ENCODE measurements around the gene EFTUD2.

EFTUD2 gene

GRCh38 chr17:44925731-44926697 lies 26.8 kb upstream of the EFTUD2 start:
- no peak for DNase-seq

- DNase-seq: no peak
Observed at GRCh38 chr17:44924107-44924544, 24.9 kb upstream of the EFTUD2 start.

- DNase-seq: no peak
Observed at GRCh38 chr17:44922746-44923470, 23.7 kb upstream of the EFTUD2 start.

DNA sequence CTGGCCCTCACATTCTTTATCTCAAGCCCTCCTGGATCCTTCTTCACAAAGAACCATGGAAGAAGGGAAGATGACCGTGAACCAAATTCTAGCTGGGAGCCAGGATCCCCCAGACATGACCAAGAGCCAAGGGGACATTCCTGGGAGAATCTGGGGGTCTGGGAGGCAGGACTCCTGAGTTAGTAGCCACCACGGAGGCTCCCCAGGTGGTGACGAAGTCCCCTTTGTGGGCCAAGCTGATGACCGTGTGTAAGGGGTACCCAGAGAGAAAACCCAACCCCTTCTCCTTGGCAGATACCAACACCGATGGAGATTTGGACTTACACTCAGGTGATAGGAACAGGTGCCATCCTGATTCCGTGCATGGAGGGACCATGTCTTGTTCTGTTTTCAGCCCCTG lies 22.9 kb upstream of the EFTUD2 start:
- no peak for DNase-seq

GRCh38 chr17:44921122-44921882 lies 22.1 kb upstream of the EFTUD2 start:
- no peak for DNase-seq

DNA sequence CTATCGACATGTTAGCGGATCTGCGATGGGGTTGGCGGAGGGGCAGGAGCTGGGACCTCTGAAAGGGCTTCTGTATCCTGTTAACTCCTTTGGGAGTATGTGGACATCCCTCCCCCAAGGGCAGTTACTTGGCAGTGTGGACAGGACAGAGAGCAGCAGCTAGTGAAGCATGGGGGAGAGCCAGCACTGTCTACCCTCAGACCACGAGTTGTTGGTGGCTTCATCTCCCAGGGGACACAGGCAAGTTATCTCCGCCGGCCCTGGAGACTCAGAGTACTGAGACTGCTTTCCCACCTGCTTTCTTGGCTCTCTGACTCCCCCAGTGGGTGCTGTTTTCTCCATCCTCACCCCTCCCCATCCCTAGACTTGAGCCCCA lies 21.3 kb upstream of the EFTUD2 start:
- no peak for DNase-seq

GRCh38 chr17:44919885-44920564 lies 20.8 kb upstream of the EFTUD2 start:
- peak; percentile 61 for DNase-seq

GRCh38 chr17:44919411-44919810 lies 20.2 kb upstream of the EFTUD2 start:
- DNase-seq: no peak

GRCh38 chr17:44918006-44918405 lies 18.8 kb upstream of the EFTUD2 start:
- DNase-seq: no peak

DNA sequence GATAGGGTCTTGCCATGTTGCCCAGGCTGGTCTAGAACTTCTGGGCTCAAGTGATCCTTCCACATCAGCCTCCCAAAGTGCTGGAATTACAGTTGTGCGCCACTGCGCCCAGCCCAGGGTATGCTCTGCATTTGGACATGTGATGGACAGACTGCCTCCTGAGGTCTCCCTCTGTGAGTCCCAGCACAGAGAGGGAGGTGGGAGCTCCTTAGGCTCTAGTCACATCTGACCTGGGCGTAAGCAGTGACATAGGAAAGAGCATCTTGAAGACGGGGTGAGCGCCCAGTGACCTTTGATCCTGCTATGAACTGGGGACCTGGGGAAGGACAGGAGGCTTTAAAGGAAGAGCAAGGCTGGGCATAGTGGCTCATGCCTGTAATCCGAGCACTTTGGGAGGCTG lies 18.2 kb upstream of the EFTUD2 start:
- no peak for DNase-seq

GRCh38 chr17:44916781-44917241 lies 17.6 kb upstream of the EFTUD2 start:
- DNase-seq: no peak

- no peak for DNase-seq
Observed at GRCh38 chr17:44915862-44916780, 16.9 kb upstream of the EFTUD2 start.

DNA sequence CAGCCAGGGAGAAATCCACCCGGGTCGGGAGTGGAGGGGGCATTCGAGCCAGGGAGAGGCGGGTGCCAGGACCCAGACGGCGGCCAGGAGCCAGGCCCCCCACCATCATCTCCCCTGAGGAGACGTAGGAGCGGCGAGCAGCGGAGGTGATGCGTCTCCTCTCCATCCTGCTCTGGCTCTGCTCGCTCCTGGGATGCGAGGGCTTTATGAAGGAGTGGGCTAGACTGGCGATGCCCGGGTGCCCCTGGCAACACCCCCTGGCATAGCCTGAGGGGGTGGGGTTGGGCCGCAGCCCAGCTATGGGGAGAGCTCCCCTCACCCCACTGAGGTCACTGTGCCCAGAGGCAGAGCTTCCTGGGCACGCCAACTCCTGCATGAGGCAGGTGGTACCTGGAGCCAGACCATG lies 16.1 kb upstream of the EFTUD2 start, which contains the start of gene GFAP:
Gene GFAP, minus strand, starts transcription at position 180 of the 406 bp plus-strand sequence. Its CDS starts 14 bp downstream, at position 166.
- DNase-seq: no peak

DNA sequence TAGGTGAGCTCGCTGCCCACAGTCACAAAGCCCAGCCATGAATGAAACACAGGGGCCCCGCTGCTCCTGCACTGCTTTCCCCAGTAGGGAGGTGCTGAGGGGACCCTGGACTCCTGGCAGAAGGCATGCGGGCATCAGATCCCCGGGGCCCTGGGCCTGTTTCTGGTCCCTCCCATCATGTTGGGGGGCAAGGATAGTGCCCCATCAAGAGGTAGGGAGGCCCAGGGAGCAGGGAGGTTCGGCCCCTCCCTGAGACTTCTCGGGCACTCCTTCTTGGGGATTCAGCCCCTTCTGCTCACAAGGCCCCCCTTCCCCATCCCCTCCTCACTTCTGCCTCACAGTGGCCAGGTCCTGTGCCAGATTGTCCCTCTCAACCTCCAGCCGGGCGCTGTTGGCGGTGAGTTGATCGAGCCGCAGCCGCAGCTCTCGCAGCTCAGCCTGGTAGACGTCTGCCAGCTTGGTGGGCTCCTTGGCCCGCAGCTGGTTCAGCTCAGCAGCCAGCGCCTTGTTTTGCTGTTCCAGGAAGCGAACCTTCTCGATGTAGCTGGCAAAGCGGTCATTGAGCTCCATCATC lies 15.5 kb upstream of the EFTUD2 start:
- DNase-seq: no peak

GRCh38 chr17:44914148-44914547 lies 14.9 kb upstream of the EFTUD2 start:
- DNase-seq: no peak

- DNase-seq: no peak
Observed at GRCh38 chr17:44913676-44914075, 14.4 kb upstream of the EFTUD2 start.

DNA sequence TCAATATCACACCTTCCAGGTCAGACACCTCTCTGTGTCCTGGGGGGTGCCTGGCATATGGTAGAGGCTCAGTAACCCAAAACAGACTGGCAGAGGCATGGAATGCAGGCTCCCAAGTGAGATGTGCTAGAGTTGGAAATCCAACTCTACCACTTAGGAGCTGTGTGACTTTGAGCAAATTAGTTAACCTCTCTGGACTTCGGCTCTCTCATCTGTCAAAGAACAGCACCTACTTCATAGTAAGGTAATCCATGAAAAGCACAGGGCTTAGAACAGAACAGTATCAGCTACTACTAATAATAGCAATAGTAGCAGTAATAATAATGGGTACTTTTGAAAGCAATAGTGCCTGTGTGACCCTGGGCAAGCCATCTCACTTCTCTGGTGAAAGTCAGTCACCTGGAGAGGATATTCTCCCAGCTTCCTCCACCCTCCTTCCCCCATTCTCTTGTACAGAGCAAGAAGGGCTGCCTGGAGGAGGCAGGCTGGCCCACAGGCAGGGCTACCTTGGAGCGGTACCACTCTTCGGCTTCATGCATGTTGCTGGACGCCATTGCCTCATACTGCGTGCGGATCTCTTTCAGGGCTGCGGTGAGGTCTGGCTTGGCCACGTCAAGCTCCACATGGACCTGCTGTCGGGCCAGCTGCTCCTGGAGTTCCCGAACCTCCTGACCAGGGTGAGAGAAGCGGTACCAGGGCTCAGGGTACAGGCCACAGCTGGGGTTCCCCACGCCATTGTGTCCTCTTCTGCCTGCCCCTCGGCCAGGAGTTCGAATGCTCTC lies 13.7 kb upstream of the EFTUD2 start:
- no peak for DNase-seq

DNA sequence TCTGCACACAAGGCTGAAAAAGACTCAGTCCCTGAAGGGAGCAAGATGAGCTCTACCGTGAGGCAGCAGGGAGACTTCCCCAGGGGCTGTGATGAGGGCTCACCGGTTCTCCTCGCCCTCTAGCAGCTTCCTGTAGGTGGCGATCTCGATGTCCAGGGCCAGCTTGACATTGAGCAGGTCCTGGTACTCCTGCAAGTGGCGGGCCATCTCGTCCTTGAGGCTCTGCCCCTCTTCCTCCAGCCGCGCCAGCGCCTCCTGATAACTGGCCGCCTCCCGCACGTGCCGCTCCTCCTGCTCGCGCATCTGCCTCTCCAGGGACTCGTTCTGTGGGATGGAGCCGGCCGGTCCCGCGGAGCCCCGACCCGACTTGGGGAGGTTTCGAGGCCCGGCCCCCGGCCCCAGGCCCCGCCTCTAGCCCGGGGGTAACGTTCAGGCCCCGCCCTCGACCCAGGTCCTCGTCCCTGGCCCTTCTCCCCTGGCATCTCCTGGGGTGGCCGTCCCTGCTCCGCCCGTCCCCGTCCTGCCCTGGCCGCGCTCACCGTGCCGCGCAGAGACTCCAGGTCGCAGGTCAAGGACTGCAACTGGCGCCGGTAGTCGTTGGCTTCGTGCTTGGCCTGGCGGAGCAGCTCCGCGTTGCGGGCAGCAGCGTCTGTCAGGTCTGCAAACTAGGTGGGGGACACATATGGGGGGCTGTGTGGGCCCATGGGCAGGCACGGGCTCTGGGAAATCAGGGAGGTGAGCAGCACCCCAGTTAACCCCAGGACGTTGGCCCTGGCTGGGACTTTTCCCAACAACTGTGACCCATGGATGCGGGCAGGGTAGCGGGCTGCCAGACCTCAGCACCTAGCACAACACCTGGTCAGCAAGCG lies 12.1 kb upstream of the EFTUD2 start:
- peak; percentile 59 for DNase-seq

All from CD4-positive, alpha-beta T cell treated with Interleukin-12 subunit alpha and Interleukin-12 subunit beta, for 1 hour (primary cell).